ENCODE measurements around the gene AUTS2. TPM values are rescaled to one million over a fixed set of nuclear protein-coding genes. Genes with fewer than 3 reads are reported as not detected.
A peak's percentile ranks its signal among the peaks of the same experiment; 100 is the strongest.

Gene AUTS2
- total RNA-seq, 1 donor from 2014 or later: 9.9 TPM

- no peaks in the 10 kb centered on the region for H3K27me3 ChIP-seq (ENCODE audit: control insufficient read depth, insufficient read depth, low read length)
- DNase-seq (ENCODE audit: low read depth): peak; percentile 29
- no peak overlapping the region for H3K4me3 ChIP-seq (ENCODE audit: low read depth, low read length)
- no peak for TF ChIP-seq CTCF (IDR thresholded peaks at IDR 0.05; ENCODE audit: insufficient read depth, low read length, poor library complexity, severe bottlenecking)
- no peaks in the 10 kb centered on the region for H3K36me3 ChIP-seq (ENCODE audit: control insufficient read depth, insufficient read depth, low read length)
Observed at GRCh38 chr7:70178787-70179186, 580.5 kb downstream of the AUTS2 start.

- DNase-seq (ENCODE audit: low read depth): no peak
- H3K27me3 ChIP-seq (ENCODE audit: control insufficient read depth, insufficient read depth, low read length): no peaks in the 10 kb centered on the region
- TF ChIP-seq CTCF (IDR thresholded peaks at IDR 0.05; ENCODE audit: insufficient read depth, low read length, poor library complexity, severe bottlenecking): no peak
- no peaks in the 10 kb centered on the region for H3K36me3 ChIP-seq (ENCODE audit: control insufficient read depth, insufficient read depth, low read length)
- H3K4me3 ChIP-seq (ENCODE audit: low read depth, low read length): no peak overlapping the region
Observed at GRCh38 chr7:70182521-70182920, 584.2 kb downstream of the AUTS2 start.

DNA sequence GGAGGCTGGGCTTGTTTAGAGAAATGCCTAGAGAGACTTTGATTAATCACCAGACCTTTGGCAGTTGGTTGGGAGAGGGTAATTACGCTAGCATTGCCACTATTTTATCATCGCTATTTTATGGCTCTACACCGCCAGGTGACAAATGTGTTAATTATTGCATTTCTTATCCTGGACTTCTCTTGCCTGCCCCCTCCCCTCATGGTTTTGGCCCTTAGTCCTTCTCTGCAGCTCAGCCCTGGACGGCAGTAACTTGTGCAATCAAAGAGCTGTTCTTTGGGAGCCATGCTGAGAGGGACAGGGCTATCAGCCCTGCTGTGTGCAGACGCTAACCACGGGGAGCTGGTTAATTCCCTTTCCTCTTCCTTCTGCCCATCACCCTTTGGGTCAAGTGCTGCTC, 585.0 kb downstream of the AUTS2 start:
- DNase-seq (ENCODE audit: low read depth): no peak
- Histone ChIP-seq H3K36me3 (ENCODE audit: control insufficient read depth, insufficient read depth, low read length) (no peaks in the 10 kb centered on the region), H3K27me3 (ENCODE audit: control insufficient read depth, insufficient read depth, low read length) (no peaks in the 10 kb centered on the region), H3K4me3 (ENCODE audit: low read depth, low read length) (no peak overlapping the region)
- no peak for TF ChIP-seq CTCF (IDR thresholded peaks at IDR 0.05; ENCODE audit: insufficient read depth, low read length, poor library complexity, severe bottlenecking)

DNA sequence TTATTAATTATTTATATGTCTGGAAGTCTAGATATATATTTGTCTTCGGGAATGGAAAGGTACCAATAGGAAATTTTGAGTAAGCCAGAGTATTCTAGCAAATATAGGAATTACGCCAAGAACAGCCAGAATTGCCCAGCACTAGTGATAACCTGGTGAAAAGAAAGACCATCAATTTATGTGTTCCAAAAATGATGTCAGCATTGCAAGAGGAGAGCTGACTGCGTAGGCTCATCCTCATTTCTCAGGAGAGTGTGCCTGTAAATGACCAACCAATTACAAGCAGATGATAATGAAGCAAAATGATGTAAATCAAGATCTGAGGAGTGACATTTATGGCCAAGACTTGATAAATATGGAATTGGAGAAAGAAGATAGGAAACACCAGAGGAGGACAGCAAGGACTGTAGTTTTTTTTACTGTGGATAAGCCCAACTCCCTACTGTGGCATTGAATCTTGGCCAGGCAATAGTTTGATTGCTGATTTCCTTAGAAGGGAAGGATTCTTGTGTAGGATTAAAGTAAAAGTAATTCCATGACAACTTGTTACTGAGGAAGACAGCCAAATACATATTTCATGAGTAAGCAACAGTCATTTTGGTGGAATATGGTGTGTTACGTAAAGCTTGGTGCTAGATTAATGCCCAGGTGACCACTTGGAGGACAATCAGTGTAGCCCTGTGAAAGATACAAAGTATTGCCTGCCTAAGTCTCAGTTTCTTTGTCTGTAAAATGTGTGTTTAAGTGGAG, 590.8 kb downstream of the AUTS2 start:
- no peak for DNase-seq (ENCODE audit: low read depth)
- Histone ChIP-seq H3K27me3 (ENCODE audit: control insufficient read depth, insufficient read depth, low read length) (no peaks in the 10 kb centered on the region), H3K36me3 (ENCODE audit: control insufficient read depth, insufficient read depth, low read length) (no peaks in the 10 kb centered on the region), H3K4me3 (ENCODE audit: low read depth, low read length) (no peak overlapping the region)
- TF ChIP-seq CTCF (IDR thresholded peaks at IDR 0.05; ENCODE audit: insufficient read depth, low read length, poor library complexity, severe bottlenecking): no peak

DNA sequence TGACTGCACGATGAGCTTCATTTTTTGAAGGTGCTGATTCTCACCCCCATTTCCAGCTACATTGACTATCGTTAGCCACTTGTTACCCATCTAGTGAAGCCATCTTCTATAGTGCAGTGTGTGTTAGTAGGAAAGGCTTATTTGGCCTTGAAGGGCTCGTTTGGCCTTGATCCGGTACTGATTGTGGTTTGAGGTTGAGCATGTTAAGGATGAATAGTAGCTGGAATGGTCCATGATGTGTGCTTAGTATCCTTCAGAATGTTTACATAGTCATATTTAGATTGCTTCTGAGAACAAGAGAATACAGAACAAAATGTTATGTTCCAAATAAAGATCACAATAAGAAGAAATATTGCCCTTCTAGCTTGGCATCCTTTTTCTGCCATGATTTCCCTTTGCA, 591.5 kb downstream of the AUTS2 start:
- Histone ChIP-seq H3K36me3 (ENCODE audit: control insufficient read depth, insufficient read depth, low read length) (no peaks in the 10 kb centered on the region), H3K4me3 (ENCODE audit: low read depth, low read length) (no peak overlapping the region), H3K27me3 (ENCODE audit: control insufficient read depth, insufficient read depth, low read length) (no peaks in the 10 kb centered on the region)
- no peak for TF ChIP-seq CTCF (IDR thresholded peaks at IDR 0.05; ENCODE audit: insufficient read depth, low read length, poor library complexity, severe bottlenecking)
- no peak for DNase-seq (ENCODE audit: low read depth)

- no peaks in the 10 kb centered on the region for H3K27me3 ChIP-seq (ENCODE audit: control insufficient read depth, insufficient read depth, low read length)
- TF ChIP-seq CTCF (IDR thresholded peaks at IDR 0.05; ENCODE audit: insufficient read depth, low read length, poor library complexity, severe bottlenecking): no peak
- no peaks in the 10 kb centered on the region for H3K36me3 ChIP-seq (ENCODE audit: control insufficient read depth, insufficient read depth, low read length)
- H3K4me3 ChIP-seq (ENCODE audit: low read depth, low read length): no peak overlapping the region
- DNase-seq (ENCODE audit: low read depth): no peak
Observed at GRCh38 chr7:70190281-70190680, 592.0 kb downstream of the AUTS2 start.

Measured in kidney epithelial cell (primary cell).